ENCODE measurements around the gene RTL10. TPM values are rescaled to one million over a fixed set of nuclear protein-coding genes. Genes with fewer than 3 reads are reported as not detected.
A peak's percentile ranks its signal among the peaks of the same experiment; 100 is the strongest.

The RTL10 gene
- total and polyA plus RNA-seq, 2 of the 13 experiments (the other 11 are each of a cell fraction or from before 2014, with no cell fraction given): 14.1 to 15.8 TPM

- intact Hi-C loops (cut with micrococcal nuclease; ENCODE audit: unreplicated experiment): loop anchor here (5.0 kb wide), 1 partner anchor 68 kb away; no protein-coding TSS in a partner anchor
- no TSS peak for BruUV-seq (replicated peaks)
- no peak for ATAC-seq
These were observed 36.0 kb upstream of the RTL10 start for GRCh38 chr22:19890502-19891316.

GRCh38 chr22:19889951-19890350 lies 35.3 kb upstream of the RTL10 start:
- H3K4me1 ChIP-seq (ENCODE audit: insufficient read depth, low read length): peaks cover 27% of the 10 kb centered on the region
- no peak overlapping the region for H3K4me2 ChIP-seq (ENCODE audit: low read depth, low read length)
- 0 out of 2 replicates have a peak, but pooled peaks have one; percentile 5 for TF ChIP-seq HNRNPL (IDR thresholded peaks at IDR 0.05; ENCODE audit: low read depth, low read length)
- TF ChIP-seq RFX5 (IDR thresholded peaks at IDR 0.05; ENCODE audit: low read depth, low read length): no peak
- intact Hi-C loops (cut with micrococcal nuclease; ENCODE audit: unreplicated experiment): loop anchor here (5.0 kb wide), 1 partner anchor 68 kb away; no protein-coding TSS in a partner anchor
- BruUV-seq (replicated peaks): no TSS peak
- no peak overlapping the region for H3K27ac ChIP-seq (ENCODE audit: extremely low read length, insufficient read depth, low read length)
- H3K9me3 ChIP-seq (ENCODE audit: low read length): no peaks in the 10 kb centered on the region
- ChIA-PET CTCF (ENCODE audit: low intra/inter-chr PET ratio, low total read pairs) (no interaction called here), POLR2A (interaction anchor here (1.8 kb wide), 1 partner anchor 36 kb away, joined by 4 read pairs; the partner anchor contains the start of genes GNB1L and RTL10)
- FAIRE-seq (no peak), DNase-seq (ENCODE audit: low spot score) (no peak), ATAC-seq (no peak)
- no peaks in the 10 kb centered on the region for H3K79me2 ChIP-seq (ENCODE audit: insufficient read depth, low read length)
- H3K36me3 ChIP-seq (replicated peaks in 1 of 2; ENCODE audit: control insufficient read depth in 1 of 2, insufficient read depth in 2 of 2, low read length in 2 of 2): peaks cover 2 to 7% of the 10 kb centered on the region in 2 experiments; a peak in 2 of 5 replicates
- no peaks in the 10 kb centered on the region for H4K20me1 ChIP-seq (ENCODE audit: insufficient read depth, low read length)
- WGBS (ENCODE audit: low lambda C conversion rate): 97% methylated on average over 9 of the region's 9 CpGs
- no peaks in the 10 kb centered on the region for H3K27me3 ChIP-seq (ENCODE audit: control insufficient read depth in 1 of 2, insufficient read depth in 2 of 2, low read length in 2 of 2)
- no peak overlapping the region for H2AFZ ChIP-seq (ENCODE audit: low read length)
- no peak overlapping the region for H3K9ac ChIP-seq (ENCODE audit: insufficient read depth, low read depth, low read length)
- no peak overlapping the region for H3K4me3 ChIP-seq (replicated peaks in 1 of 3; ENCODE audit: insufficient read depth in 1 of 3, low read depth in 2 of 3, low read length in 3 of 3)
- in situ Hi-C loops (cut with HindIII; ENCODE audit: extremely low pct_ligation_motif_present, low pct_unique_long_range_greater_than_20kb): no loop called here

More at GRCh38 chr22:19890502-19891316, 36.0 kb upstream of the RTL10 start:
- TF ChIP-seq, protein P1, sequence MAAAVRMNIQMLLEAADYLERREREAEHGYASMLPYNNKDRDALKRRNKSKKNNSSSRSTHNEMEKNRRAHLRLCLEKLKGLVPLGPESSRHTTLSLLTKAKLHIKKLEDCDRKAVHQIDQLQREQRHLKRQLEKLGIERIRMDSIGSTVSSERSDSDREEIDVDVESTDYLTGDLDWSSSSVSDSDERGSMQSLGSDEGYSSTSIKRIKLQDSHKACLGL (CRISPR knock-in tag; IDR thresholded peaks at IDR 0.05): 0 out of 2 replicates have a peak, but pooled peaks have one; percentile 16
- TF ChIP-seq ZKSCAN8 (CRISPR knock-in tag; IDR thresholded peaks at IDR 0.05; ENCODE audit: borderline replicate concordance) (no peak), SP140L (CRISPR knock-in tag; IDR thresholded peaks at IDR 0.05; ENCODE audit: borderline replicate concordance) (no peak), RARA (CRISPR knock-in tag; IDR thresholded peaks at IDR 0.05) (no peak), HNRNPL (IDR thresholded peaks at IDR 0.05; ENCODE audit: low read depth, low read length) (0 out of 2 replicates have a peak, but pooled peaks have one; percentile 9)
- Histone ChIP-seq H3K79me2 (ENCODE audit: insufficient read depth, low read length) (no peaks in the 10 kb centered on the region), H3K9me3 (ENCODE audit: low read length) (no peaks in the 10 kb centered on the region), H3K4me2 (ENCODE audit: low read depth, low read length) (0 out of 2 replicates have a peak overlapping the region, but pooled peaks have one; percentile 42), H3K9ac (ENCODE audit: insufficient read depth, low read depth, low read length) (no peak overlapping the region), H2AFZ (ENCODE audit: low read length) (no peak overlapping the region), H3K4me1 (ENCODE audit: insufficient read depth, low read length) (peaks cover 27% of the 10 kb centered on the region), H4K20me1 (ENCODE audit: insufficient read depth, low read length) (no peaks in the 10 kb centered on the region), H3K4me3 (replicated peaks in 1 of 3; ENCODE audit: insufficient read depth in 1 of 3, low read depth in 2 of 3, low read length in 3 of 3) (no peak overlapping the region), H3K27ac (ENCODE audit: extremely low read length, insufficient read depth, low read length) (no peak overlapping the region), H3K27me3 (ENCODE audit: control insufficient read depth in 1 of 2, insufficient read depth in 2 of 2, low read length in 2 of 2) (no peaks in the 10 kb centered on the region), H3K36me3 (replicated peaks in 1 of 2; ENCODE audit: control insufficient read depth in 1 of 2, insufficient read depth in 2 of 2, low read length in 2 of 2) (peaks cover 2 to 7% of the 10 kb centered on the region in 2 experiments; a peak in 3 of 5 replicates)
- CTCF ChIA-PET (ENCODE audit: low intra/inter-chr PET ratio, low total read pairs): no interaction called here
- DNase-seq (ENCODE audit: low spot score) (no peak), FAIRE-seq (no peak)
- in situ Hi-C loops (cut with HindIII; ENCODE audit: extremely low pct_ligation_motif_present, low pct_unique_long_range_greater_than_20kb): no loop called here
- POLR2A ChIA-PET: interaction anchor here (1.8 to 1.9 kb wide), 2 partner anchors 35 to 36 kb away, joined by 4 to 10 read pairs; partner anchors contain the start of genes GNB1L and RTL10
- WGBS (ENCODE audit: low lambda C conversion rate): 93% methylated on average over 9 of the region's 20 CpGs

Data from HepG2 (cell line).